Sigmoid colon (tissue), 3 donors: ENCODE measurements around the gene DBNDD1.

Experiments used
- POLR2A ChIP-seq, 2 donors: fragments of 450-650 bp; IDR thresholded peaks; one replicate each; pipeline ENCODE4 v1.6.1; 2016; ENCODE audit warnings: antibody characterized with exemption in 2 of 2, mild to moderate bottlenecking in 2 of 2, moderate library complexity in 2 of 2
- TF ChIP-seq, protein P1 (sequence below), 4 experiments: fragments of 450-650 bp in 3 of 4; fragments of 200-600 bp in 1 of 4; IDR thresholded peaks; one replicate each; pipeline ENCODE4 v1.5.1; 2016 to 2019; ENCODE audit warnings: antibody characterized with exemption in 4 of 4, mild to moderate bottlenecking in 3 of 4, moderate library complexity in 2 of 4

DNA sequence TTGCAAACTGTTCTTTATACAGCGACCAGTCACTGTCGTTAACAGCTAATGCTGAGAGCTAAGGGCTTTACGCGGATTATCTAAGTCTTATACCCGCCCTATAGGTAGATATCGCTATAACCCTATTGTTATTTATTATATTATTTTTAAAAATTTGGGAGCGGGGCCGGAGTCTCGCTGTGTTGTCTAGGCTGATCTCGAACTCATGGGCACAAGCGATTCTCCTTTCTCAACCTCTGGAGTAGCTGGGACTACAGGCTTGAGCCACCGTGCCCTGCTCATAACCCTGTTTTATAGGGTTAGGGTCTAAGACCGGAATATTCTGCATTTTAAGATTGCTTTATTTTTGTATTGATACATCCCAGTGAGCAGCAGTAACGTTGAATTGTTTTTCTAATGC, 46.0 kb downstream of the DBNDD1 start:
- TF ChIP-seq, protein P1, sequence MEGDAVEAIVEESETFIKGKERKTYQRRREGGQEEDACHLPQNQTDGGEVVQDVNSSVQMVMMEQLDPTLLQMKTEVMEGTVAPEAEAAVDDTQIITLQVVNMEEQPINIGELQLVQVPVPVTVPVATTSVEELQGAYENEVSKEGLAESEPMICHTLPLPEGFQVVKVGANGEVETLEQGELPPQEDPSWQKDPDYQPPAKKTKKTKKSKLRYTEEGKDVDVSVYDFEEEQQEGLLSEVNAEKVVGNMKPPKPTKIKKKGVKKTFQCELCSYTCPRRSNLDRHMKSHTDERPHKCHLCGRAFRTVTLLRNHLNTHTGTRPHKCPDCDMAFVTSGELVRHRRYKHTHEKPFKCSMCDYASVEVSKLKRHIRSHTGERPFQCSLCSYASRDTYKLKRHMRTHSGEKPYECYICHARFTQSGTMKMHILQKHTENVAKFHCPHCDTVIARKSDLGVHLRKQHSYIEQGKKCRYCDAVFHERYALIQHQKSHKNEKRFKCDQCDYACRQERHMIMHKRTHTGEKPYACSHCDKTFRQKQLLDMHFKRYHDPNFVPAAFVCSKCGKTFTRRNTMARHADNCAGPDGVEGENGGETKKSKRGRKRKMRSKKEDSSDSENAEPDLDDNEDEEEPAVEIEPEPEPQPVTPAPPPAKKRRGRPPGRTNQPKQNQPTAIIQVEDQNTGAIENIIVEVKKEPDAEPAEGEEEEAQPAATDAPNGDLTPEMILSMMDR (IDR thresholded peaks at IDR 0.05): no peak
- no peak for TF ChIP-seq POLR2A (IDR thresholded peaks at IDR 0.05)
